A673 (cell line): Measurements from ENCODE around the gene GALNTL6.

ENCODE experiments used
- CTCF ChIP-seq: fragments of 300-800, 200-600 bp; sonication (generic); conservative IDR thresholded peaks from 2 replicates; pipeline ENCODE4 v1.5.1; 2017; ENCODE audit warnings: low read depth, mild to moderate bottlenecking, antibody characterized with exemption, low read length, moderate library complexity, mixed read lengths
- EZH2 ChIP-seq: fragments of 200-600 bp; sonication (generic); IDR thresholded peaks from 2 replicates; pipeline ENCODE4 v1.6.1; 2017; ENCODE audit warnings: borderline replicate concordance, low read depth, mild to moderate bottlenecking, mixed read lengths, antibody characterized with exemption, low read length; ENCODE audit not compliant: poor library complexity, severe bottlenecking

GRCh38 chr4:172838111-172838510 lies 1024.9 kb downstream of the GALNTL6 start:
- TF ChIP-seq CTCF (no peak), EZH2 (no peak)
